RWPE2 (cell line): ENCODE data around the gene FETUB.

Experiments
- ATAC-seq: fragments of 200-7000 bp; cut with Tn5 transposase; 3 replicates; pipeline ENCODE4 v1.9.1; 2021; ENCODE audit warnings: low read depth
- DNase-seq: peaks from one replicate; pipeline ENCODE4 v3.0.0-alpha.2; 2020; ENCODE audit warnings: low spot score
- H3K27ac ChIP-seq: fragments of 450-650 bp; 2 replicates; pipeline ENCODE4 v1.5.1; 2017; ENCODE audit warnings: mild to moderate bottlenecking; ENCODE audit not compliant: poor library complexity, severe bottlenecking
- H3K27me3 ChIP-seq: fragments of 250-450 bp; sonication (Bioruptor Pico); 2 replicates; pipeline ENCODE4 v1.5.1; 2021; ENCODE audit warnings: mild to moderate bottlenecking, moderate library complexity; ENCODE audit not compliant: insufficient read depth, poor library complexity, severe bottlenecking
- H3K36me3 ChIP-seq: fragments of 250-450 bp; sonication (Bioruptor Pico); 2 replicates; pipeline ENCODE4 v1.5.1; 2020; ENCODE audit warnings: low read depth, mild to moderate bottlenecking, moderate library complexity
- H3K4me1 ChIP-seq: fragments of 250-450 bp; sonication (Bioruptor Pico); 2 replicates; pipeline ENCODE4 v1.5.1; 2021; ENCODE audit warnings: mild to moderate bottlenecking, moderate library complexity; ENCODE audit not compliant: insufficient read depth, poor library complexity, severe bottlenecking
- H3K4me3 ChIP-seq: fragments of 250-450 bp; sonication (Bioruptor Pico); 2 replicates; pipeline ENCODE4 v1.5.1; 2021; ENCODE audit warnings: mild to moderate bottlenecking, moderate library complexity; ENCODE audit not compliant: severe bottlenecking
- H3K9me3 ChIP-seq: fragments of 250-450 bp; sonication (Bioruptor Pico); 2 replicates; pipeline ENCODE4 v1.5.1; 2021; ENCODE audit warnings: mild to moderate bottlenecking, moderate library complexity; ENCODE audit not compliant: severe bottlenecking
- TF ChIP-seq, protein P1 (sequence below): fragments of 450-650 bp; IDR thresholded peaks from one replicate; pipeline ENCODE4 v1.5.1; 2017; ENCODE audit warnings: mild to moderate bottlenecking, moderate library complexity; ENCODE audit not compliant: poor library complexity, severe bottlenecking

Gene FETUB, protein sequence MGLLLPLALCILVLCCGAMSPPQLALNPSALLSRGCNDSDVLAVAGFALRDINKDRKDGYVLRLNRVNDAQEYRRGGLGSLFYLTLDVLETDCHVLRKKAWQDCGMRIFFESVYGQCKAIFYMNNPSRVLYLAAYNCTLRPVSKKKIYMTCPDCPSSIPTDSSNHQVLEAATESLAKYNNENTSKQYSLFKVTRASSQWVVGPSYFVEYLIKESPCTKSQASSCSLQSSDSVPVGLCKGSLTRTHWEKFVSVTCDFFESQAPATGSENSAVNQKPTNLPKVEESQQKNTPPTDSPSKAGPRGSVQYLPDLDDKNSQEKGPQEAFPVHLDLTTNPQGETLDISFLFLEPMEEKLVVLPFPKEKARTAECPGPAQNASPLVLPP

DNA sequence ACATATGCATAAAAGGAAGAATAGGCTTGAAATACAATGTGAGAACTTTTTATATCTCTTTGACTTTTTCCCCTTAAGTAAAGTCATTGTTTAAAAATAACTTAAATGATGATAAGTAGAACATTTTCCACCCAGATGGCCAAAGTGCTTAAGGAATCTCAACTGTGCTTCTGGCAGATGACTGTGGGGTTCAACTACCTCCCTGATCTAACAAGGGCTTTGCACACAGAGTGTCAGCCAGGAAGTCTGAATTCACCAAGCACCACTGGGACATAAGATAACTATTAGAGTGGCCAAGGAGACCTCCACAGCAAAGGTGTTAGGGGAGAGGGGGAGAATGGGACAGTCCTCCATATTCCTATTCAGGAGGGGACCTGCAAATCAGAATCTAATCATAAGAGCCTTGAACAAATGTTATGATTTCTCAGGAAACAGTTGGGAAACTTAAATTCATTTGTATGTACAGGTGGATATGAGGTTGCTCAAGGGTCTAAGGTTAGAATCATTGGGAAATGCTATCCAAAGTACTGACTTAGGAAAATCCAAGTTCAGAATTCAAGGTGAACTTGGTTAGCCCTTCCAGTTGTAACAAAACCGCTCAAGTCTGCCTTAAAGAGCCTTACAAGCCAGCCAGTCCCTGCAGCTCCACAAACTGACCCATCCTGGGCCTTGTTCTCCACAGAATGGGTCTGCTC, at the start of gene FETUB:
FETUB (plus strand) TSS at position 622 of the 695 bp plus-strand sequence; CDS start at position 684, 62 bp downstream.
- Histone ChIP-seq H3K4me3 (no peak within 1 kb of the TSS), H3K27ac (peak within 1 kb of the TSS; percentile 48), H3K9me3 (no peaks in the 10 kb centered on the region), H3K27me3 (no peaks in the 10 kb centered on the region), H3K36me3 (no peaks in the 10 kb centered on the region), H3K4me1 (peaks cover 20% of the 10 kb centered on the region)
- TF ChIP-seq, protein P1, sequence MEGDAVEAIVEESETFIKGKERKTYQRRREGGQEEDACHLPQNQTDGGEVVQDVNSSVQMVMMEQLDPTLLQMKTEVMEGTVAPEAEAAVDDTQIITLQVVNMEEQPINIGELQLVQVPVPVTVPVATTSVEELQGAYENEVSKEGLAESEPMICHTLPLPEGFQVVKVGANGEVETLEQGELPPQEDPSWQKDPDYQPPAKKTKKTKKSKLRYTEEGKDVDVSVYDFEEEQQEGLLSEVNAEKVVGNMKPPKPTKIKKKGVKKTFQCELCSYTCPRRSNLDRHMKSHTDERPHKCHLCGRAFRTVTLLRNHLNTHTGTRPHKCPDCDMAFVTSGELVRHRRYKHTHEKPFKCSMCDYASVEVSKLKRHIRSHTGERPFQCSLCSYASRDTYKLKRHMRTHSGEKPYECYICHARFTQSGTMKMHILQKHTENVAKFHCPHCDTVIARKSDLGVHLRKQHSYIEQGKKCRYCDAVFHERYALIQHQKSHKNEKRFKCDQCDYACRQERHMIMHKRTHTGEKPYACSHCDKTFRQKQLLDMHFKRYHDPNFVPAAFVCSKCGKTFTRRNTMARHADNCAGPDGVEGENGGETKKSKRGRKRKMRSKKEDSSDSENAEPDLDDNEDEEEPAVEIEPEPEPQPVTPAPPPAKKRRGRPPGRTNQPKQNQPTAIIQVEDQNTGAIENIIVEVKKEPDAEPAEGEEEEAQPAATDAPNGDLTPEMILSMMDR = no peak
- no peak for DNase-seq
- peak; percentile 11; the same call in 2 of the 3 replicates for ATAC-seq

DNA sequence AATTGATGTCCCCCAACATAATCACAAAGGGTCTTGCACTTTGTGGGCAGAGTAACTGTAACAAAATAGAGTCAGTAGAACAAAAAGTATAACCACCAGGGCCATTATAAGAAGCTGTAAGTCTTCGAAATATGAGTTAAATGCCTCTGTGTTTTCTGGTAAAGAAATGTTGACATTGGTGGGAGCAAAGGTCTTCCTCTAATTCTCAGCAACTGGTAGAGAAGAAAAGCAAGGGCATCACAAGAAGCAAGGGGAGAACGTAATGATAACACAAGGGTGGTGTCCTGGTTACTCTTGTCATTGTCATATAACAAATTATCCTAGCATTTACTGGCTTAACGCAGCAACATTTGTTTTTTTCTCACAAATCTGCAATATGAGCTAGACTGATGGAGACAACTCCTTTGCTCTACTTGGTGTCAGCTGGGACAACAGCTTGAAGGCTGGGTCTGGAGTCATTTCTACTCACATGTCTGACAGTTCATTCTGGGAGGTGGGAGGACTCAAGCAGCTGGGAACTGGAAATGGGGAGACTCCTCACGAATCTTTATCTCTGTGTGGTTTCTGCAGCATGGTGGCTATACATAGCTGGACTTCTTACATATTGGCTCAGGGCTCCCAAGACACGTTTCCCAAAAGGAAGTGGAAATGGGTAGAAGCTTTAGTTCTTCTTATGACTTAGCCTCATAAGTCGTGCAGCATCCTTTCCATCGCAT, 49.5 kb upstream of the FETUB start:
- Histone ChIP-seq H3K27ac (peak overlapping the region; percentile 92), H3K4me3 (no peak overlapping the region), H3K9me3 (no peaks in the 10 kb centered on the region), H3K36me3 (peaks cover 7% of the 10 kb centered on the region), H3K4me1 (peaks cover 22% of the 10 kb centered on the region), H3K27me3 (no peaks in the 10 kb centered on the region)
- DNase-seq (no peak), ATAC-seq (no peak)
- TF ChIP-seq, protein P1 = no peak

DNA sequence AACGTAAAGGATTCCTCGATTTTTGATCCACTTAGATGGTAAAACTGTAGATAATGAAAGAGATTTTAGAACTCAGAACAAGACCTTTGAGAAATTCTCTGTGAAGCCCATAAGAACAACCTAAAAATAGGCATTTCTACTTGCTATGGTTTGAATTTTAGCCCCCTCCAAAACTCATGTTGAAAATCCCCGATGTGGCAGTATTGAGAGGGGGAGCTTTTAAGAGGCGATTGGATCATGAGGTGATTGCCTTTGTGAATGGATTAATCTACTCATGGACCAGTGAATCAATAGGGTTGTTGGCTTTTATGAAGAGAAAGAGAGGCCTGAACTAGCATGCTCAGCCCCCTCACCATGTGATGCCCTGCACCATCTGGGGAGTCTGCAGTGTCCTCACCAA, 47.5 kb upstream of the FETUB start:
- Histone ChIP-seq H3K4me3 (no peak overlapping the region), H3K4me1 (peaks cover 27% of the 10 kb centered on the region), H3K27ac (no peak overlapping the region), H3K36me3 (no peaks in the 10 kb centered on the region), H3K27me3 (no peaks in the 10 kb centered on the region), H3K9me3 (no peaks in the 10 kb centered on the region)
- ATAC-seq (no peak), DNase-seq (no peak)
- TF ChIP-seq, protein P1 = no peak

DNA sequence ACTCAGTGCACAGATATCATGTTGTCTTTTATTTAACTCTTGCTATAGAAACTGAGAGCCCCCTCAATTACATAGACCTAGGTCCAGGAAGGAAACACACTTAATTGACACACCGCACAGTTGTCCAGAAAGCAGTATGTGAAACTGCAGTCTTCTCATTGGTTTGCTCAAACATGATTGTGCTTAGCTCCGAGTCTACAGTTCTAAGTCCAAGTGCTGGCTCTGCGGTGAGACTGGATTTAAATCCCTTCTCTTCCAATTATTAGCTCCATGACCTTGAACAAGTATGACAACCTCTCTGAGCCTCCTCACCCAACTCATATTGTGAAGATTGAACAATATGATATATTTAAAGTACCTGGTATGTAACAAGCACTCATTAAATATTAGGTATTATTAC, 46.3 kb upstream of the FETUB start:
- Histone ChIP-seq H3K4me1 (peaks cover 18% of the 10 kb centered on the region), H3K27ac (no peak overlapping the region), H3K27me3 (no peaks in the 10 kb centered on the region), H3K36me3 (no peaks in the 10 kb centered on the region), H3K4me3 (no peak overlapping the region), H3K9me3 (no peaks in the 10 kb centered on the region)
- no peak for DNase-seq
- TF ChIP-seq, protein P1 = no peak
- no peak for ATAC-seq
